AG10803 (cell line): Measurements from ENCODE around the gene NRAP.

Experiments
- DNase-seq: peaks from one replicate; pipeline ENCODE4 v3.0.0; 2010; ENCODE audit warnings: low read depth
- H3K4me3 ChIP-seq: 2 replicates; pipeline ENCODE4 v1.5.1; 2011; ENCODE audit warnings: mild to moderate bottlenecking, low read length, control low read depth
- TF ChIP-seq, protein P1 (sequence below): conservative IDR thresholded peaks from 2 replicates; pipeline ENCODE4 v1.5.1; 2011; ENCODE audit warnings: mild to moderate bottlenecking, low read length, control low read depth, inconsistent platforms

The NRAP gene

GRCh38 chr10:113691381-113691780 lies 27.5 kb upstream of the NRAP start:
- TF ChIP-seq, protein P1, sequence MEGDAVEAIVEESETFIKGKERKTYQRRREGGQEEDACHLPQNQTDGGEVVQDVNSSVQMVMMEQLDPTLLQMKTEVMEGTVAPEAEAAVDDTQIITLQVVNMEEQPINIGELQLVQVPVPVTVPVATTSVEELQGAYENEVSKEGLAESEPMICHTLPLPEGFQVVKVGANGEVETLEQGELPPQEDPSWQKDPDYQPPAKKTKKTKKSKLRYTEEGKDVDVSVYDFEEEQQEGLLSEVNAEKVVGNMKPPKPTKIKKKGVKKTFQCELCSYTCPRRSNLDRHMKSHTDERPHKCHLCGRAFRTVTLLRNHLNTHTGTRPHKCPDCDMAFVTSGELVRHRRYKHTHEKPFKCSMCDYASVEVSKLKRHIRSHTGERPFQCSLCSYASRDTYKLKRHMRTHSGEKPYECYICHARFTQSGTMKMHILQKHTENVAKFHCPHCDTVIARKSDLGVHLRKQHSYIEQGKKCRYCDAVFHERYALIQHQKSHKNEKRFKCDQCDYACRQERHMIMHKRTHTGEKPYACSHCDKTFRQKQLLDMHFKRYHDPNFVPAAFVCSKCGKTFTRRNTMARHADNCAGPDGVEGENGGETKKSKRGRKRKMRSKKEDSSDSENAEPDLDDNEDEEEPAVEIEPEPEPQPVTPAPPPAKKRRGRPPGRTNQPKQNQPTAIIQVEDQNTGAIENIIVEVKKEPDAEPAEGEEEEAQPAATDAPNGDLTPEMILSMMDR: no peak
- no peak overlapping the region for H3K4me3 ChIP-seq
- DNase-seq: no peak

- no peak for DNase-seq
- TF ChIP-seq, protein P1: no peak
- H3K4me3 ChIP-seq: no peak overlapping the region
These were observed 26.9 kb upstream of the NRAP start for GRCh38 chr10:113690749-113691148.

DNA sequence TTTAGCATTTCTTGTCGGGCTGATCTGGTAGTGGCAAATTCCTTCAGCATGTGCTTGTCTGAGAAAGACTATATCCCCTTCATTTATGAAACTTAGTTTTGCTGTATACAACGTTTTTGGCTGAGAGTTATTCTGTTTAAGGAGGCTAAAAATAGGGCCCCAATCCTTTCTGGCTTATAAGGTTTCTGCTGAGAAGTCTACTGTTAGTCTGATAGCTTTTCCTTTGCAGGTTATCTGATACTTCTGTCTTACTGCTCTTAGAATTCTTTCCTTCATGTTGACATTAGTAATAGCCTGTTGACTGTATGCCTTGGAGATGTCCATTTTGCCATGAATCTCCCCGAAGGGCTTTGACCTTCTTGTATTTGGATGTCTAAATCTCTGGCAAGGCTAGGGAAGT lies 25.7 kb upstream of the NRAP start:
- no peak overlapping the region for H3K4me3 ChIP-seq
- DNase-seq: no peak

DNA sequence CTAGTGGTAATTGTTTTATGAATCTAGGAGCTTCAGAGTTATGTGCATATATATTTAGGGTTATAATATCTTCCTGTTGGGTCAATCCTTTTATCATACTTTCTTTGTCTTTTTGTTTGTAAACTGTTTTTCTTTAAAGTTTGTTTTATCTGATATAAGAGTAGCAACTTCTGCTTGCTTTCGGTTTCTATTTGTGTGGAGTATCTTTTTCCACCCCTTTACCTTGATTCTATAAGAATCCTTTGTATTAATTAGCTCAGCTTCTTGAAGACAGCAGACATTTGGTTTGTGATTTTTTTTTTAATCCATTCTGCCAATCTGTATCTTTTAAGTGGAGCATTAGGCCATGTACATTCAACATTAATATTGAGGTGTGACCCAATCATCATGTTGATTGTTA lies 25.2 kb upstream of the NRAP start:
- TF ChIP-seq, protein P1: no peak
- no peak overlapping the region for H3K4me3 ChIP-seq
- no peak for DNase-seq

More for the DNA sequence above, 25.7 kb upstream of the NRAP start:
- TF ChIP-seq, protein P1: no peak

GRCh38 chr10:113687037-113687436 lies 23.2 kb upstream of the NRAP start:
- H3K4me3 ChIP-seq: no peak overlapping the region
- TF ChIP-seq, protein P1: no peak
- DNase-seq: no peak

GRCh38 chr10:113686028-113686427 lies 22.2 kb upstream of the NRAP start:
- no peak overlapping the region for H3K4me3 ChIP-seq
- TF ChIP-seq, protein P1: no peak
- DNase-seq: no peak

DNA sequence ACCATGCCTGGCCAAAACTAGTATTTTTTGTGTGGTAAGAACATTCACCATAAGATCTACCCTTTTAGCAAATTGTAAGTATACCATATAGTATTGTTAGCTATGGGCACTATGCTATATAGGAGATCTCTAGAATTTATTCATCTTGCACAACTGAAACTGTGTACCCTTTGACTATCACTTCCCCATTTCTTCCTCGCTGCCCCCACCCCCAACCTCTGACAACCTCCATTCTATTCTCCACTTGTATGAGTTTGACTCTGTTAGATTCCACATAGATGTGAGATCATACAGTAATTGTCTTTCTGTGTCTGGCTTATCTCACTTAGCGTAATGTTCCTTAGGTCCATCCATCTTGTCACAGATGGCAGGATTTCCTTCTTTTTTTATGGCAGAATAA lies 19.5 kb upstream of the NRAP start:
- no peak for DNase-seq
- no peak overlapping the region for H3K4me3 ChIP-seq
- TF ChIP-seq, protein P1: no peak
